Measurements from ENCODE around the gene SEPHS1.
A peak's percentile ranks its signal among the peaks of the same experiment; 100 is the strongest.
"Not testable (repeated sequence)": the region's sequence is repeated elsewhere in the genome, so short reads cannot be mapped to it uniquely, and the experiment has no call there.

SEPHS1 gene

GRCh38 chr10:13276749-13277365, 71.2 kb downstream of the SEPHS1 start:
- Mint-ChIP-seq H3K9me3 (no peaks in the 10 kb centered on the region), H3K4me1 (peaks cover 14% of the 10 kb centered on the region), H3K4me3 (no peak overlapping the region), H3K27ac (peak overlapping the region in 2 of 3 experiments; percentile 62 to 82), H3K36me3 (ENCODE audit: low read depth) (peaks cover 15% of the 10 kb centered on the region), H3K27me3 (ENCODE audit: low read depth) (peaks cover 4% of the 10 kb centered on the region)
- peak; percentile 27 to 37 (median 32) for TF ChIP-seq CTCF (IDR thresholded peaks at IDR 0.05; ENCODE audit: unreplicated experiment in 3 of 3)

DNA sequence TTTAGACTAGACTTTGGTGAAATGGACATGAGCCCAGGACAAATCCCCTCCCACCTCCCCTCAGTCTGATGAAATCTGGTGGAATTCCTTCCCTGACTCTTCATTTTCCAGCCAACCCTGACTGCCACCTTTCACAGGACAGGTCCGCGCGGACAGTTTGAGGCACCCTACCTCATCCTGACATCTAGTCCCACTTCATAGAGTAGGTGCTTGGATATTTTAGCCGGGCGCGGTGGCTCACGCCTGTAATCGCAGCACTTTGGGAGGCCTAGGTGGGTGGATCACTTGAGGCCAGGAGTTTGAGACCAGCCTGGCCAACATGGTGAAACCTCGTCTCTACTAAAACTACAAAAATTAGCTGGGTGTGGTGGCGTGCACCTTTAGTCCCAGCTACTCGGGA, 71.9 kb downstream of the SEPHS1 start:
- H3K27me3 Mint-ChIP-seq (ENCODE audit: low read depth); H3K4me3 Mint-ChIP-seq; H3K9me3 Mint-ChIP-seq; H3K27ac Mint-ChIP-seq: not testable (repeated sequence)
- Mint-ChIP-seq H3K36me3 (ENCODE audit: low read depth) (peaks cover 15% of the 10 kb centered on the region), H3K4me1 (peaks cover 21% of the 10 kb centered on the region)

DNA sequence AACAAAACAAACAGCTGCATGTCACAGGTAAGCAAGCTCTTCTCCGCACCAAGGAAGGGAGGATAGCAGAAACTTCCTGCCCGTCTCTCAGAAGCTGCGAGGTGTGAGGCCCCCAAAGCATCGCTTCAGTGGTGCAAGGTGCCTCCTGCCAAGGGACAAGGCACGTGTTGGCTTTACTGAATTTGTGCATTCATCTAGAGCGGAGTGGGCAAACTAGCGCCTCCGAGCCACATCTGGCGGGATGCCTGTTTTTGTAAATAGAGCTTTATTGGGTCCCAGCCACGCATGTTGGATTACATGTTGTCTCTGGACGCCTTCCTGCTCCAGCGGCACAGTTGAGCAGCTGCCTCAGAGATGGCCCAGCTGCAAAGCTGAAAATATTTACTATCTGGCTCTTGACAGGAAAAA, 75.9 kb downstream of the SEPHS1 start:
- Mint-ChIP-seq H3K9me3 (peaks cover 2% of the 10 kb centered on the region), H3K4me3 (peak overlapping the region in 2 of 3 experiments; percentile 11 to 23), H3K4me1 (peaks cover 37% of the 10 kb centered on the region), H3K27ac (peak overlapping the region; percentile 64 to 86 (median 73)), H3K27me3 (ENCODE audit: low read depth) (peaks cover 4% of the 10 kb centered on the region), H3K36me3 (ENCODE audit: low read depth) (peaks cover 4% of the 10 kb centered on the region)
- TF ChIP-seq CTCF (IDR thresholded peaks at IDR 0.05; ENCODE audit: unreplicated experiment in 3 of 3), result no peak

DNA sequence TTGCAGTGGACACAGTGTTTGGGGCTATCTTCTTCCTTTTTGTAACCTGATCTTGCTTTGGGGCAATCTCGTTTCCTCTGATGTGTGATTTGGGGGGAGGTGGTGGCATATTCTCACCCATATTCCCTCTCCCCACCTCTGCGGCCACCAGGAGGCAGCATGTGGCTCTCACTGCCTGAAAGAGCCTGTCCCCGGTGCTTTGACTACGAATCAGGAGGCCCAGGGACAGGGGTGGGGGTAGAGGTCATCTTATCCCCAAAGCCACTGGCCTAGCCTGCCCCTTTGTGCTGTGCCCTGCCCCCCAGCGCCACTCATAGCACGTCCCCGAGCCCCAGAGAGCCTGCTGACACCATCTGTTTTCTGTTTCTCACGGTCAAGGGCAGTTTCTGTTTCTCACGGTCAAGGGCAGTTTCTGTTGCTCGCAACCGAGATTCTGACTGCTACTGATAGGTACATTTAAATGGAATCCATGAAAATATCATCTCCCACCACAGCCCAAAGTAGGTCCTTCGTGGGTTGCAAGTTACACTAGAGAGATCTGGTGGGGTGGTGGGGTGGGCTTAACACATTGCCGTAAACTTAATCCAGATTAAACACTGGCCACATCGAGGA, 76.4 kb downstream of the SEPHS1 start:
- Mint-ChIP-seq H3K4me3 (peak overlapping the region in 2 of 3 experiments; percentile 11 to 23), H3K27ac (peak overlapping the region; percentile 64 to 86 (median 73)), H3K9me3 (peaks cover 2% of the 10 kb centered on the region), H3K27me3 (ENCODE audit: low read depth) (peaks cover 4% of the 10 kb centered on the region), H3K4me1 (peaks cover 34% of the 10 kb centered on the region), H3K36me3 (ENCODE audit: low read depth) (peaks cover under 1% of the 10 kb centered on the region)
- TF ChIP-seq CTCF (IDR thresholded peaks at IDR 0.05; ENCODE audit: unreplicated experiment in 3 of 3), result peak in 1 of 3 experiments; percentile 27

- Mint-ChIP-seq H3K27me3 (ENCODE audit: low read depth) (peaks cover 4% of the 10 kb centered on the region), H3K27ac (peak overlapping the region; percentile 64 to 86 (median 73)), H3K9me3 (peaks cover 2% of the 10 kb centered on the region), H3K4me3 (no peak overlapping the region), H3K36me3 (ENCODE audit: low read depth) (no peaks in the 10 kb centered on the region), H3K4me1 (peaks cover 33% of the 10 kb centered on the region)
- TF ChIP-seq CTCF (IDR thresholded peaks at IDR 0.05; ENCODE audit: unreplicated experiment in 3 of 3), result no peak
Measured at GRCh38 chr10:13270877-13271551, 77.1 kb downstream of the SEPHS1 start.

- peak overlapping the region; percentile 65 to 79 (median 73) for H3K27ac Mint-ChIP-seq
- H3K4me3 Mint-ChIP-seq, result peak overlapping the region in 2 of 3 experiments; percentile 0 to 19
- TF ChIP-seq CTCF (IDR thresholded peaks at IDR 0.05; ENCODE audit: unreplicated experiment in 3 of 3), result no peak
Measured at GRCh38 chr10:13268841-13269240, 79.3 kb downstream of the SEPHS1 start.

More at GRCh38 chr10:13268841-13269240, 79.3 kb downstream of the SEPHS1 start:
- peaks cover 2% of the 10 kb centered on the region for H3K9me3 Mint-ChIP-seq
- H3K4me1 Mint-ChIP-seq, result peaks cover 33% of the 10 kb centered on the region
- no peaks in the 10 kb centered on the region for H3K36me3 Mint-ChIP-seq (ENCODE audit: low read depth)
- H3K27me3 Mint-ChIP-seq (ENCODE audit: low read depth), result peaks cover 18% of the 10 kb centered on the region
